HG03097 (cell line): Measurements from ENCODE around the gene PGGHG.

ENCODE experiments used
- ATAC-seq: cut with Tn5 transposase; IDR thresholded peaks from one replicate; pipeline ENCODE4 v1.9.1; 2021; ENCODE audit not compliant: unreplicated experiment, low FRiP score

Gene PGGHG

GRCh38 chr11:268716-269145 lies 20.2 kb upstream of the PGGHG start:
- peak; percentile 46 for ATAC-seq

DNA sequence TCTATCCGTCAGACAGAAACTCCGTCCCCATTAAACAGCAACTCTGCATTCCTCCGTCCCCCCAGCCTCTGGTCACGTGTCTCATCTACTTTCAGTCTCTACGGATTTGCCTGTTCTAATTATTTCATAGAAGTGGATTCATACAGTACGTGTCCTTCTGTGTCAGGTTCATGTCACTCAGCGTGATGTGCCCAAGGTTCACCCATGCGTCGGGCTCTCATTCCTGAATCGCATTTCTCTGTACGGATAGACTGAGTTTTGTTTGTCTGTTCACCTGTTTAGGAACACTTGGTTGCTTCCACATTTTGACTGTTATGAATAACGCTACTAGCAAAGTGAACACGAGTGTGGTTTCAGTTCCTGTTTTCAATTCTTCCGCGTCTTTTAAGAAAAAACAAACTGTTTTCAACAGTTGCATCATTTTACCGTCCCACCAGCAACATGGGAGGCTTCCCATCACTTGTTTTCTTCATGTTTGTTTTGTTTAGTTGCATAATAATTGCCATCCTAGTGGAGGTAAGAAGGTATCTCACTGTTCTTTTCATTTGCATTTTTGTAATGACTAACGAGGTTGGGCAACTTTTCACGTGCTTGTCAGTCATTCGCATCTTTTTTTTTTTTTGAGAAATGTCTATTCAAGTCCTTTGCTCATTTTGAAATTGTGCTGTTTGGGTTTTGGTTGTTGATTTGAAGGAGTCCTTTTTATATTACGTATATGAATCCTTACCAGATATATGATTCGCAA lies 19.6 kb upstream of the PGGHG start:
- ATAC-seq, result peak; percentile 62

DNA sequence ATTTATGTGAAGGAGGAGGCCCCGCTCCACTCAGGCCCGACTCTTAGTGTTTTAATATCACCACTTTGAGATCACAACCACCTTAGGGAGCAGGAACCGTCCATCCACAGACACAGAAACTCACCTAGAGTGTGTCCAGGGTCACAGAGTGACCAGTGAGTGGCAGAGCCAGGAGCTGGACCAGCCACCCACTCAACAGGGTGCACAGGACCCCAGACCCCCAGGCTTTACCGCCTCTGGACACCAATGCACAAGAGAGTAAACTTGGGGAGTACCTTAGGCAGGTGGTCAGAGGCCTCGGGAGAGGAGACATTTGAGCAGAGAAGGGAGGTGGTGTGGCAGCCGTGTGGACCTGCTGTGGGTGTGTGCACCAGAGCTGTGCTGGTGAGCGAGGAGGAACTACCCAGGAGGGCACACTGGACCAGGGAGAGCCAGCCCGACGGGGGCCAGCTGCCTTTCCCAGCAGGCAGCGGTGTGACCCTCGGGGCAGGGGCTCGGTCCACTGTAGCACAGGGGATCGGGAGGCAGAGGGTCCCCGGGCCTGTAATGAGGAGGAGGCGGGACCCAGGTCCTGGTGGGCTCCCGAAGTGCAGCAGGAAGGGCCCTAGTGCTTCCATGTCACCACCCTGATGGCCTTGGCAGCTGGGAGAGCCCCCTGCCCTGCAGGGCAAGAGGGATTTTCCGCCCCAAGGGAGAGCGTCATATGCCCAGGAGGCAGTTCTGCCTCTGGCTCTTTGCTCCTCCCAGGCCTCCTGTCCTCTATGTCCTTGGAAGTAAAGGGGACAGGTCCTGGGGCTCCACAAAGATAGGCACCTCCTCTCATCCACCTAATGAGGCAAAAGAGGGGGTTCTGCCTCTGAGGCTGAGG lies 18.2 kb upstream of the PGGHG start:
- ATAC-seq, result no peak

DNA sequence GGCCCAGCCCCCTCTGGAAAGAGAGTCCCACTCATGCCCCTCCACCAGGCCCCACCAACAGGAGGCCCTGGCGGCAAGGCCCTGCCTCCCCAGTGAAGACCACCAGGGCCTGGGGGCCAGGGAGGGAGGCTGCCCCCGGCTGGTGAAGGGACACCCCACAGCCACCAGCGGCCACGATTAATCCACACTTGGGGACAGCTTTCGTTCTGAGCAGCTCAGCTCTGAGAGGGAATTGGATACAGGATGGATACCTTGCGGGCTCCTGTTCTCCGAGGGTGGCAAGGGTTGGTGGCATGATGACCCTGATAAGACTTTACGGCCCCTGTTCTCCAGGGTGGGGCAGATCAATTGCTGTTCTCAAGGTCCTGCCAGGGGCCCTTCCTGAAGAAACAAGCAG lies 17.6 kb upstream of the PGGHG start:
- ATAC-seq, result no peak

DNA sequence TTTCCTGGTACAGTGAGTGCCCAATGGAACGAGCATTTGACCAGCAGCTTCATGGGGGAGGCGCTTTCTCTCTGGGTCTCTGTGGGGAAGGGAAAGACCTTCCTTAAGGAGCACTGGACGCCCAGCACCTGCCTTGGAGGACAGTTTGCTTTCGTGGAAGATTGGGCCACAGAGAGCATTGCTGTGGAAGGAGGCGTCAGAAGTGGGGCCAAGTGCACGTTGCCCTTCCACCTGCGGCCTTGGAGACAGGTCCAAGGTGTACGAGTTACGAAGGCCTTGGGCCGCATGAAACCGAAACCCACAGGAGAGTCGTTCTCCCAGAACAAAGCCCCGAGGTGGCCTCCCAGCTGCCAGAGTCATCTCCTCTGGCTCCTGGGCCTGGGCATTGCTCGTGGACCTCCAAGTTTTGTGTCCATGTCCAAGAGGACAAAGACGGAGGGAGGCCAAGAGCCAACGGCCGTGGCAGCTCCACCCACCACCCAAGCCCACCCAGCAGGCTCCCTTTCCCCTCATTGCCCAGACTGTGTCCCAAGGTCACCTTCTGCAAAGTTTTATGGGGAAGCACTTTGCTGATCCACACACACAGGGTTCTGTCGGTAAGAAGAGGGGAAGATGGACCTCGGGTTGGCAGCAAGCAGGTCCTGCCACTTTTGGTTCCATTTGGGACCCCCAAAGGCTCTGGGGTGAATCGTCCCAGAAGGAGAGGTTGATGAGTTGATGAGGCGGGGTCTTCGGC lies 16.6 kb upstream of the PGGHG start:
- ATAC-seq, result no peak

DNA sequence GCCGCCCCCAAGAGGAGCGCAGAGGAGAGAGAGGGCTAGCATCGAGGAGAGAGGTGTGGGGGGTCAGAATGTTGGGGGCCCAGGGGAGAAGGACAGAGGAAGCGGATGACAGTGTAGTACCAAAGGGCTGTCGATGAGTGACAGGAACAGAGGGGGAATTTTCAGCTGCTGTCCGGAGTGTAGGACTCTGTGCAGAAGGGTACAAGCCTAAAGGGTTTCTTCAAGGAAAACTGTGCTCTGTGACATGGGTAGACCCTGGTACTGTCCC lies 16.1 kb upstream of the PGGHG start:
- no peak for ATAC-seq

DNA sequence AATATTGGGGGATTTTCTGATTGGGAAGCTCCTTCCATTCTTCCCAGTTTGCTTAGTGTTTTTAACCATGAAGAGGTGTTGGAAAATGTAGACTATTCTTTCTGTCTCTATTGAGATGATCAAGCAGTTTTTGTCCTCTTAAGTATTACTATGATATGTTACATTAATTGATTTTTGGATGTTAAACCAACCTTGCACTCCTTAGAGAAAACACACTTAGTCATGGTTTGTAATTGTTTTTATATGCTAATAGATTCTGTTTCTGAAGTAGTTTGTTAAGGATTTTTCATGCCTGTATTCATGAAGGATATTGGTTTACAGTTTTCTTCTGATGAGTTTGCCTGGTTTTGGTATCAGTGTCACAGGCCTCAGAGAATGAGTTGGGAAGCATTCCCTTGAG lies 12.7 kb upstream of the PGGHG start:
- ATAC-seq, result no peak

- no peak for ATAC-seq
These were observed 10.7 kb upstream of the PGGHG start, which contains the start of gene NLRP6 for GRCh38 chr11:278001-278951. Gene NLRP6 (plus strand): TSS chr11:278407. CDS start chr11:278570, 163 bp downstream.

DNA sequence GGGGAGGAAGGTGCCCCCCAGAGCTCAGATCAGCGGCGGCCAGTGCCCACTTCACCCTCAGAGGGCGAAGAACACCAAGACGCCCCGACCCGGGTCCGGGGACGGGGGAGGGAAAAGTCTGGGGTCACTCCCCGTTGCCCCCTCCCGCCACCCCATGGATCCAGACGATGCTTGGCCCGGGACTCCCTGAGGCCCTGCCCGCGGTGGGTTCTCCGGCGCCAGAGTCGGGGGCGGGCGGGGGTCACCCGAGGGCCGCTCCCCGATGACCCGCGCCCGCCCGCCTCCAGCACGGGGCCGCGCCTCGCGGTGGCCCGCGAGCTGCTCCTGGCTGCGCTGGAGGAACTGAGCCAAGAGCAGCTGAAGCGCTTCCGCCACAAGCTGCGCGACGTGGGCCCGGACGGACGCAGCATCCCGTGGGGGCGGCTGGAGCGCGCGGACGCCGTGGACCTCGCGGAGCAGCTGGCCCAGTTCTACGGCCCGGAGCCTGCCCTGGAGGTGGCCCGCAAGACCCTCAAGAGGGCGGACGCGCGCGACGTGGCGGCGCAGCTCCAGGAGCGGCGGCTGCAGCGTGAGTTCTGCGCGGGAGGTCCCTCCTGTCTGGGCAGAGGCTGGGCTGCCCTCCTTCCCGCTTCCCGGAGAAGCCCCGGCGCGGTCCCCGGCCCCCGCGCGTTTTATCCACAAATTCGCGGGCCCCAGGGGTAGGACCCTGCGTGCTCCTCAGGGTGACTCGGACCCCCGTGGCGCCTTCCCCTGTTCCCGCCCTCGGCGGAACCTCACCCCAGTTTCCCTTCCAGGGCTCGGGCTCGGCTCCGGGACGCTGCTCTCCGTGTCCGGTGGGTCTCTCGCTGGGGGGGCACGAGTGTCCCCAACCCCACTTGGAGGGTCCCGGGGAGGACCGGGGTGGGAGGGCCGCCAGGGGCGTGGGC lies 9.6 kb upstream of the PGGHG start:
- no peak for ATAC-seq

DNA sequence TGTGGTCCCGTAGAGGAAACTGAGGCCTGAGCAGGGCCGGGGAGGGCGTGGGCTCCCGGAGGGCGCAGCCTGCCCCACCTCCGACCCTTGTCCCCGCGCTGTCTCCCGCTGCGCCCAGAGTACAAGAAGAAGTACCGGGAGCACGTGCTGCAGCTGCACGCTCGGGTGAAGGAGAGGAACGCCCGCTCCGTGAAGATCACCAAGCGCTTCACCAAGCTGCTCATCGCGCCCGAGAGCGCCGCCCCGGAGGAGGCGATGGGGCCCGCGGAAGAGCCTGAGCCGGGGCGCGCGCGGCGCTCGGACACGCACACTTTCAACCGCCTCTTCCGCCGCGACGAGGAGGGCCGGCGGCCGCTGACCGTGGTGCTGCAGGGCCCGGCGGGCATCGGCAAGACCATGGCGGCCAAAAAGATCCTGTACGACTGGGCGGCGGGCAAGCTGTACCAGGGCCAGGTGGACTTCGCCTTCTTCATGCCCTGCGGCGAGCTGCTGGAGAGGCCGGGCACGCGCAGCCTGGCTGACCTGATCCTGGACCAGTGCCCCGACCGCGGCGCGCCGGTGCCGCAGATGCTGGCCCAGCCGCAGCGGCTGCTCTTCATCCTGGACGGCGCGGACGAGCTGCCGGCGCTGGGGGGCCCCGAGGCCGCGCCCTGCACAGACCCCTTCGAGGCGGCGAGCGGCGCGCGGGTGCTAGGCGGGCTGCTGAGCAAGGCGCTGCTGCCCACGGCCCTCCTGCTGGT lies 8.8 kb upstream of the PGGHG start:
- no peak for ATAC-seq

GRCh38 chr11:280706-281485 lies 8.0 kb upstream of the PGGHG start:
- no peak for ATAC-seq

DNA sequence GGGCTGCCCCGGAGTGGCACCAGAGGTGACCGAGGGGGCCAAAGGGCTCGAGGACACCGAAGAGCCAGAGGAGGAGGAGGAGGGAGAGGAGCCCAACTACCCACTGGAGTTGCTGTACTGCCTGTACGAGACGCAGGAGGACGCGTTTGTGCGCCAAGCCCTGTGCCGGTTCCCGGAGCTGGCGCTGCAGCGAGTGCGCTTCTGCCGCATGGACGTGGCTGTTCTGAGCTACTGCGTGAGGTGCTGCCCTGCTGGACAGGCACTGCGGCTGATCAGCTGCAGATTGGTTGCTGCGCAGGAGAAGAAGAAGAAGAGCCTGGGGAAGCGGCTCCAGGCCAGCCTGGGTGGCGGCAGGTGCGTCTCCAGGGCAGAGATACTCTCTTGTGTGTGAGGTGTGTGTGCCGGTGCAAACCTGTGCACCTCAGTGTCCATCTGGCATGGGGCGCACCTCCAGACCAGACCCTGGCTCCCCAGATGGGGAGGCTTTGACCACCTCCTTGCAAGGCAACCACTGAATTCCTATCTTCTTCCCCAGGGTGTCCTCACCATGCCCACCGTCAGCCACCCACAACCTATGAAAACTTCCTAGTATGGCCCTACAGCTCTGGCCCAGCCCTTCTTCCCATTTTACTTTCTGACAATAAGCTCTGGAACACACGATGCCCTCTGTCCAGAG lies 7.3 kb upstream of the PGGHG start:
- no peak for ATAC-seq

DNA sequence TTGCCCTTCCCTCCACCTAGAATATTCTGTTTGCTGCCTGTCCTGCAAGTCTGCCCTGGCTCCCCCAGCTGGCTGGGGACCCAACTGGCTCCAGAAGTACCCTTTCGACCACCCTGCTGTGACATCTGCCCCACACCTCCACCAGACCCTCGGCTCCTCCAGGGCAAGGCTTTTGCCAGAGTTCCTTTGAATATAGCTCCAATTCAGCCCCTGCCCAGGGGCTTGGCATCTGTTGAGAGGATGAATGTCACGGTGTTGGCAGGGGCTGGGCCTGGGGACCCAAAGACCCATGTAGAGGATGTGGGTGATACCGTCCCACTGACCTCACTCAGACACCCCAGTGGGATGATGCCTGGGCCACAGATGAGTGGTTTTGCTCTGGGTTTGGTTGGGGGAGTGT lies 6.8 kb upstream of the PGGHG start:
- no peak for ATAC-seq

DNA sequence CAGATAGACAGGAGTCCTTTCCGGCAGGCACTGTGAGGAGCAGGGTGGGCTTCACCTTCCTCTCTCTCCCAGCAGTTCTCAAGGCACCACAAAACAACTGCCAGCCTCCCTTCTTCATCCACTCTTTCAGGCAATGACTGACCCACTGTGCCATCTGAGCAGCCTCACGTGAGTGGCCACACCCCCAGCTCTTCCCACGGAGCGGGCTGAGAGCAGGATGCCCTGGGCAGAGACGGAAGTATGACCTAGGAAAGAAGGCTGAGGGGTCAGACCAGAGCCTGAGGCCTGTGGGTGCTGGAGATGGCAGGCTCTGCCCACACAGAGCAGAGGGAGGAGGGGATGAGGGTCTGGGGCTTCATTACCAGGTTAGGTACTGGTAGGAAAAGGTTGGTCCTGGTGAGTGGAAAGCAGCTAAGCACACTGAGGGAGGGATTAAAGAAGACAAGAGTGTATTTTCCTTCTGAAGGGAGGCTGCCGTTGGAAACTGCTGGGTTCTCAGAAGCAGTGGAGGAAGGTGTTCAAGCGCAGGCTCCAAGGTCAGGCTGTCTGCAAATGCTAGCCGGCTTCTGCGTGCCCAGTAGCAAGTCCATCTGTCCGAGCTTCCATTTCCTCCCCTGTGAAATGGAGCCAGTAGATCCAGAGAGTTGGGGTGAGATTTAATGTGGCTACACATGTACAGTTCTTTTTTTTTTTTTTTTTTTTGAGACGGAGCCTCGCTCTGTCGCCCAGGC lies 6.1 kb upstream of the PGGHG start:
- ATAC-seq, result no peak

- no peak for ATAC-seq
These were observed 5.4 kb upstream of the PGGHG start for GRCh38 chr11:283405-284104.
